Left ventricle myocardium inferior (tissue), 1 donor: ENCODE results near the gene GJB3. TPM values are rescaled to one million over a fixed set of nuclear protein-coding genes. Genes with fewer than 3 reads are reported as not detected.
"Not testable (repeated sequence)": the region's sequence is repeated elsewhere in the genome, so short reads cannot be mapped to it uniquely, and the experiment has no call there.

Experiments used
- DNase-seq: peaks from one replicate; pipeline ENCODE4 v3.0.0-alpha.2; 2020
- H3K27ac ChIP-seq: fragments of 200-600 bp; replicated peaks from 2 replicates; pipeline ENCODE4 v1.8.0; 2021
- H3K27me3 ChIP-seq: fragments of 200-600 bp; 2 replicates; pipeline ENCODE4 v1.8.0; 2021; ENCODE audit warnings: low read depth
- H3K36me3 ChIP-seq: fragments of 200-600 bp; 2 replicates; pipeline ENCODE4 v1.8.0; 2021
- H3K4me1 ChIP-seq: fragments of 200-600 bp; 2 replicates; pipeline ENCODE4 v1.8.0; 2021
- H3K4me3 ChIP-seq: fragments of 200-600 bp; 2 replicates; pipeline ENCODE4 v1.8.0; 2021; ENCODE audit warnings: mild to moderate bottlenecking, moderate library complexity
- H3K9me3 ChIP-seq: fragments of 200-600 bp; replicated peaks from 2 replicates; pipeline ENCODE4 v1.8.0; 2021
- intact Hi-C: fragments of 100-400 bp; cut with micrococcal nuclease; formaldehyde crosslinking; loops from one replicate; pipeline ENCODE4 v1.11.0; 2022
- total RNA-seq: library from RNA; stranded (reverse); fragmentation: NEBNext Ultra II Directional; extraction: Animal tissue kit (Norgen Biotek cat#: 25700); gene quantifications from one replicate; pipeline ENCODE4 v1.2.1, GENCODE V29; 2021
- TF ChIP-seq, protein P1 (sequence below): fragments of 200-600 bp; IDR thresholded peaks from 2 replicates; pipeline ENCODE4 v1.8.0; 2021; ENCODE audit warnings: antibody characterized with exemption, mild to moderate bottlenecking, borderline replicate concordance
- donor health status: DM: no; HTN: yes; CAD: no; lungs with severe emphysema.

GJB3 gene
- total RNA-seq, 1 donor from 2014 or later, result not detected

DNA sequence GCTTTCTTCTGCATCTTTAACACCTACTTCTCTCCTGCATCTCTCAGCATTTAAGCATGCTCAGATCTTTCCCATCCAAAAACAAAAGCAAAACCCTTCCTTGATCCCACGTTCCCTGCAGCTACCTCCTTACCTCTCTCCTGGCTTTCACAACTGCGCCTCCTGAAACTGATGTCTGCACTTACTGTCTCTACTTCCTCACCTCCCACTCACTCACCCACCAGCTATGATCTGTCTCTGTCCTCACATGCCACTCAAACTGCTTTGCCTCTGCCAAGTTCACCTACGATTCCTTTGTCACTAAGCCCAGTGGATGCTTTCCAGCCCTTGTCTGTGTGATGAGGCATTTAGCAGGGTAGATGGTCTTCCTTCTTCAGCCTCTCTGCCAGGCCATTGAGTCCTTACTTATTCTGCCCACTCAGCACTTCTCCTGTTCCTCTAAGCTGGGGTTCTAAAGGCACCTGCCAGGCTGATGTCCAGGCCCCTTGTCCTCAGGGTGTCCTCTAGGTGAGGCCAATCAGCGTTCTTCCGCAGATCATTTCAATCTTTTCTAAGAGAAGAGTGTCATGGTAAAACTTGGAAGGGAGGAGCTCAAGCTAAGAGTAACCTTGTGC lies 10.0 kb upstream of the GJB3 start:
- intact Hi-C loops, result no loop called here

DNA sequence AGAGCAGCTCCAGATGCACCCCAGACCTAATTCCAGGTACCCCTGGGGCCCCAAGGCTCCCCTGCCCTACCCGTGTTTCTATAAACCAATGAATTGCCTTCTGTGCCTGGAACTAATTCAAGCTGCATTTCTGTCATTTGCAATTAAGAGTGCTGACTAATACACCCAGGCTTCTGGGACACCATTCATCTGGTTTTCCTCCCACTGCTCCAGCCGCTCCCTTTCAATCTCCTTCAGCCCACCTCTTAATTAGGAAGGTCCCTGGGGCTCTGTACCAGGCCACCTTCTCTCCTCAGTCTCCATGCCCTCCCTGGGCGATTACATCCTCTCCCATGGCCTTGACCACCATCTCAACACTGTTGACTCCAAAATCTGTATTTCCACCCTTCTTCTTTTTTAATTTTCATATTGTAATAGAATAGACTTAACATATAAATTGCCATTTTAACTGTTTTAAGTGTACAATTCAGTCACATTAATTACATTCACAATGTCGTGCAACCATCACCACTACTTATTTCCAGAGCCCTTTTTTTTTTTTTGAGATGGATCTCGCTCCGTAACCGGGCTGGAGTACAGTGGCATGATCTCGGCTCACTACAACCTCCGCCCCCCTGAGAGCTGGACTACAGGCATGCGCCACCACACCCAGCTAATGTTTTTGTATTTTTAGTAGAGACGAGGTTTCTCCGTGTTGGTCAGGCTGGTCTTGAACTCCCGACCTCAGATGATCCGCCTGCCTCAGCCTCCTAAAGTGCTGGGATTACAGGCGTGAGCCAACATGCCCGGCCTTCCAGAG lies 9.2 kb upstream of the GJB3 start:
- no peaks in the 10 kb centered on the region for H3K4me1 ChIP-seq
- H3K9me3 ChIP-seq, result no peaks in the 10 kb centered on the region
- no peak overlapping the region for H3K27ac ChIP-seq
- peaks cover 74% of the 10 kb centered on the region for H3K27me3 ChIP-seq
- intact Hi-C loops, result no loop called here
- H3K4me3 ChIP-seq, result no peak overlapping the region
- TF ChIP-seq, protein P1, sequence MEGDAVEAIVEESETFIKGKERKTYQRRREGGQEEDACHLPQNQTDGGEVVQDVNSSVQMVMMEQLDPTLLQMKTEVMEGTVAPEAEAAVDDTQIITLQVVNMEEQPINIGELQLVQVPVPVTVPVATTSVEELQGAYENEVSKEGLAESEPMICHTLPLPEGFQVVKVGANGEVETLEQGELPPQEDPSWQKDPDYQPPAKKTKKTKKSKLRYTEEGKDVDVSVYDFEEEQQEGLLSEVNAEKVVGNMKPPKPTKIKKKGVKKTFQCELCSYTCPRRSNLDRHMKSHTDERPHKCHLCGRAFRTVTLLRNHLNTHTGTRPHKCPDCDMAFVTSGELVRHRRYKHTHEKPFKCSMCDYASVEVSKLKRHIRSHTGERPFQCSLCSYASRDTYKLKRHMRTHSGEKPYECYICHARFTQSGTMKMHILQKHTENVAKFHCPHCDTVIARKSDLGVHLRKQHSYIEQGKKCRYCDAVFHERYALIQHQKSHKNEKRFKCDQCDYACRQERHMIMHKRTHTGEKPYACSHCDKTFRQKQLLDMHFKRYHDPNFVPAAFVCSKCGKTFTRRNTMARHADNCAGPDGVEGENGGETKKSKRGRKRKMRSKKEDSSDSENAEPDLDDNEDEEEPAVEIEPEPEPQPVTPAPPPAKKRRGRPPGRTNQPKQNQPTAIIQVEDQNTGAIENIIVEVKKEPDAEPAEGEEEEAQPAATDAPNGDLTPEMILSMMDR, result no peak
- DNase-seq, result no peak
- H3K36me3 ChIP-seq, result no peaks in the 10 kb centered on the region

More for the DNA sequence above, 10.0 kb upstream of the GJB3 start:
- Histone ChIP-seq H3K36me3 (no peaks in the 10 kb centered on the region), H3K27me3 (peaks cover 69% of the 10 kb centered on the region), H3K4me1 (no peaks in the 10 kb centered on the region), H3K27ac (no peak overlapping the region), H3K4me3 (no peak overlapping the region), H3K9me3 (no peaks in the 10 kb centered on the region)
- no peak for DNase-seq
- TF ChIP-seq, protein P1, result no peak

DNA sequence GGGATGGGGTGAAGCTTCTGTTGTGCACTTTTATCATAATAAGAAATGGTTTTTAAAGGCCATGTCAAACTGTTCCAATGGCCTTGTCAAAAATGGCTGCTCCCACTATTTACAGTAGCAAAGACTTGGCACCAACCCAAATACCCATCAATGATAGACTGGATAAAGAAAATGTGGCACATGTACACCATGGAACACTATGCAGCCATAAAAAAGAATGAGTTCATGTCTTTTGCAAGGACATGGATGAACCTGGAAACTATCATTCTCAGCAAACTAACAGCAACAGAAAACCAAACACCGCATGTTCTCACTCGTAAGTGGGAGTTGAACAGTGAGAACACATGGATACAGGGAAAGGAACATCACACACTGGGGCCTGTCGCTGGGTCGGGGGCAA lies 7.9 kb upstream of the GJB3 start:
- H3K9me3 ChIP-seq, H3K27ac ChIP-seq, H3K4me3 ChIP-seq, H3K36me3 ChIP-seq, DNase-seq, H3K4me1 ChIP-seq, intact Hi-C loops: not testable (repeated sequence)
- peaks cover 72% of the 10 kb centered on the region for H3K27me3 ChIP-seq

DNA sequence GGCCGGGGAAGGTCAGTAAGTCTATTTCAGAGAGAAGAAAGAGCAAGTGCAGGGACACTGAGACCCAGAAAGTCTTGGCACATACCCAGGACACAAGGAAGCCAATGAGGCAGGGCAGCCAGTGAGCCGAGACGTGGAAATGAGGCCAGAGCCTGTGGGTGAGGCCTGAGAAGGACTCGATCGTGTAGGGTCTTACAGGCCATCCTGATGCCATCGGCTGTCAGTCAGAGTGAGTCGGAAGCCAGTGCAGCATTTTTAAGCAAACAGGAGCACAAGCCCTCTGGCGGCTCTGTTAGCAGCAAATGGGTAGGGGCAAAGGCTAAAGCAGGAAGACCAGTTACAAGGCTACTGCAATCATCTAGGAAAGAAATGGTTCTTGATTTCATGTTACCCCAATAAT lies 6.1 kb upstream of the GJB3 start:
- Histone ChIP-seq H3K27ac (no peak overlapping the region), H3K27me3 (peaks cover 82% of the 10 kb centered on the region)

DNA sequence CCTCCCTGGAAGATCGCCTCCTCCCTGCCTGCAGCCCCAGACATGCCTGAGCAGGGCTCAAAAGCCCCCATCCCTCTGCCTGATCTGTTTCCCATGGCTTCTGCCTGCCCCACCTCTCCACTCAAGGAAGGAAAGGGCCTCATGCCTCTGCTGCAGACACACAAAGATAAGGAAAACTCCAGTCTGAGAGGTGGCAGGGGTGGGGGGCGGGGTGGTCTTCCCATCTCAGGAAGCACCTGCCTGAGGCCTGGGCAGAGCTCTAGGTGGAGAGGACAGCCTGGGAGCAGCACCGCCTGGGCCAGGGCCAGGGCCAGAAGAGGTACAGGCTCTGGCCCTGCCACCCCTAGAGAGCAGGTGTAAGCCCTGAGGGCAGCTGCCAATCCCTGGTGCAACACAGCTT lies 4.1 kb upstream of the GJB3 start:
- intact Hi-C loops, result no loop called here
- peaks cover 92% of the 10 kb centered on the region for H3K27me3 ChIP-seq

More for the DNA sequence above, 6.1 kb upstream of the GJB3 start:
- TF ChIP-seq, protein P1, result no peak
- Histone ChIP-seq H3K4me3 (no peak overlapping the region), H3K4me1 (no peaks in the 10 kb centered on the region), H3K9me3 (no peaks in the 10 kb centered on the region), H3K36me3 (no peaks in the 10 kb centered on the region)
- intact Hi-C loops, result no loop called here
- no peak for DNase-seq

More for the DNA sequence above, 4.1 kb upstream of the GJB3 start:
- Histone ChIP-seq H3K4me1 (peaks cover 12% of the 10 kb centered on the region), H3K9me3 (no peaks in the 10 kb centered on the region), H3K36me3 (no peaks in the 10 kb centered on the region), H3K27ac (no peak overlapping the region), H3K4me3 (no peak overlapping the region)
- DNase-seq, result no peak
- TF ChIP-seq, protein P1, result no peak
